ENCODE data around the gene C22orf39.
"Not testable (repeated sequence)": the region's sequence is repeated elsewhere in the genome, so short reads cannot be mapped to it uniquely, and the experiment has no call there.

The C22orf39 gene

DNA sequence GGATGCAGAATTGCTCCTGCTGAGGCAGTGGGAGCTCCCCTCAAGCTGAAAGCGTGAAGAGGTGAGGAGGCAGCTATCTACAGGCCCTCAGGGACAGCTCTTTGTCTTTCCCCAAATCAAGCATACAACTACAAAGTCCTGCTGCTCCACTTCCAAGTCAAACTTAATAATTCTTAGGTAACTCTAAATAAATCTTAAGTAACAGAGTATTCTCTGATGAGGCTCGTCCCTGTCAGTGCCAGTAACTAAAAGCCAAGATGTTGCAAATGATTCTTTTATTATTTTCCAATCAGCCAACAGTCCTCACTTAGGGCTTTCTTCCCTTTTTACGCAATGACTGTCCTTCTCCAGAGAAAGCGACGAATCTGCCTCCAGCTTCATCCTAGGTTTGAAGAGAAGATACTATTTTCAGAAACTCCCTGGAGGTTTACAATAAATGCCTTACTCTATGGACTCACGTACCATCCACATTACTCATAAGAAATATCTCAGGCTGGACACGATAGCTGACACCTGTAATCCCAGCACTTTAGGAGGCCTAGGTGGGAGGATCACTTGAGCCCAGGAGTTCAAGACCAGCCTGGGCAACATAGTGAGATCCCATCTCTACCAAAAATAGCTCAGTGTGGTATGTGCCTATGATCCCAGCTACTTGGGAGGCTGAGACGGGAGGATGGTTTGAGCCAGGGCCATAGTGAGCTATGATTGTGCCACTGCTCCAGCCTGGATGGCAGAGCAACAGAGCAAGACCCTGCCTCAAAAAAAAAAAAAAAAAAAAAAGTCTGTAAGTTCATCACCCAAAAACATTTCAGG lies 3.1 kb upstream of the C22orf39 start:
- no peak for DNase-seq

DNA sequence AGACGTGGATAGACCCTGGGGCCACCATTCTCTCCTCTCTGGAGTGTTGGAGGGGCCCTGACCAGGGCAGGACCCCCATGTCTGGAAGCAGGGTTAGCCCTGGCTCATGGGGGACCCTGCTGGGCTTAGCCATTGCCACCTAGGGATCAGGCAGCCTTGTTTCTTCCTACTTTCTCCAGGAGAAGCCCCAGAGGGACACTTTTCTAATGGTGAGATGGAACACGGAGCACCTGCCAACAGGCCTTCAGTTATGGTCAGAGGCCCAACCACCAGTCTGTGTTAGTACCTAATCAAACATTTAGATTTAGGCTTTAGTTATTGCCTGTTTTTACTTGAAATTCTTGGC lies 1.9 kb upstream of the C22orf39 start:
- DNase-seq = no peak

DNA sequence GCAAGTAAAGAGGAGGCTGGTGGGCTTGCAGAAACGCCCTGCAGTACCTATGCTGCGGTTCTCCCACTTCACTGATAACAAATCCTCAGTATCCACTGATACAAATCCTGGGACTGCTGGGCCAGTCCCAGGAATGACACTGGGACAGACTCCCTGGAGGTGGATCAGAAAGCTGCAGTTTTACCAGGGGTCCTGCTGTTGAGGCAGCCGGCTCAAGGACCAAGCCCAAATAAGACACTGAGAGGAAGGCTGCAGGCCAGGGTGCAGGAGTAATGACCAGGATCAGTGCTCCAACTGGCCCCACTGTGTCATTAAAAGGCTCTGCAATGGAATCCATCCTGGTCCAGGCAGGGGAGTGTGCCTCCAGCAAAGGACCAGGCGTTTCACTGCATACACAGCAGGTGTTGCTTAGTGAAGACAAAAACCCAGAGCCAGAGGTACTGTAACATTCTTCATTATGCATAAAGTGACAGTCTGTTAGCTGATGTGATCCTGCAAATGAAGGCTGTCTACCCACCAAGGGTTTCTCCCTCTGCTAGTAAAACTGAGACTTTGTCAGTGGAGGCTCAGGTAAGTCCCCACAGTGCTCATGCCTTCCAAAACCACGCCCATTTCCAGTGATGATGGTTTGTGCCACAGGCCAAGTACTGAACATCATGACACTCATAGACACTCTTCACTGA lies 1.4 kb upstream of the C22orf39 start:
- no peak for DNase-seq

DNA sequence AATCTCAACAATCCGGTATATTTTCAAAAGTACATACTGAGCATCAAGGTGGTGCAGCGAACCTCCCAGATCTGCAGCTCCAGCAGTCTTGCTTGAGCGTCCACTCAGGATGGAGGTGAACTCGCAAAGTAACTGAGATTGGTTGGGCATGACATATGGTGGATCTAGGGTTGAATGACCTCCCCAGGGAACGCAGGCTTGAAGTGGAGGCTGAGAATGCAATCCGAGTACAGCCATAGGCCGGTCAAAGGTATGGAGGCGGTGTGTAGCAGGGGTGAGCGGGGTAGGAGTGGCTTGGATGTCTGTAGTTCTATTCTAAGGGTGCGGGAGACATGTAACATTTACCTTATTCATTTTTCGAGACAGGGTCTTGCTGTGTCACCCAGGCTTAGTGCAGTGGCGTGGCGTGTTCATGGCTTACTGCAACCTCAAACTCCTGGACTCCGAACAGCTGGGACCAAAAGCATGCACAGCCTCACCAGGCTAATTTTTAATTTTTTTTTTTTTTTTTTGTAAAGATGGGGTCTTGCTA lies 631 bp upstream of the C22orf39 start:
- peak; percentile 65 for DNase-seq

DNA sequence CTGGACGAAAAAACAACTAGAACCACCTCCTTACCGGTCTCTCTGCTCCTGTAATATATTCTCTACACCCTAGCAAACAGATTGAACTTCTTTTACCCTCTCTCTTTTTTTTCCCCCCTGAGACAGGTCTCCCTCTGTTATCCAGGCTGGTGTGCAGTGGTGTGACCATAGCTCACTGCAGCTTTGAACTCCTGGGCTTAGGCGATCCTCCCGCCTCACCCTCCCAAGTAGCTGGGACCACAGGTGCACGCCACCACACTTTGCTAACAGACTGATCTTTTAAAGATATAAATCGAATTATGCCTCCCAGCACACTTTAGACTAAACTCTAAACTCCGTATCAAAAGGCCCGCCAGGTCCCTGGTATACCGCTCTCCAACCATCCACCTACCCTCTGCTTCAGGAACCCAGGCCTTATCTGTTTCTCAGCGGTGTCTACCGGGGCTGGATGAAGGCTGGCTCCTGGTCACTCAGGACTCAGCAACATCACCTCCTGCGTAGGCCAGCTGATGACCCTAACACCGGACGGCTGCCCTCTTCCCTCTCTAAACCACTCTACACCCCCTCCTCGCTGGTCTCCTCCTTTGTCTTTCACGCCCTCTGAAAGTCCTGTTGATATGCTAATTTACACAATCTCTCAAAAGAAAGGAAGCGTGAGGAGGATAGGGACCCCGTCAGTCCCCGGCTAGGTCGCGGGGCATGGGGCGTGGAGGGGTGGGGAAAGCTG lies 745 bp downstream of the C22orf39 start:
- no peak for DNase-seq

DNA sequence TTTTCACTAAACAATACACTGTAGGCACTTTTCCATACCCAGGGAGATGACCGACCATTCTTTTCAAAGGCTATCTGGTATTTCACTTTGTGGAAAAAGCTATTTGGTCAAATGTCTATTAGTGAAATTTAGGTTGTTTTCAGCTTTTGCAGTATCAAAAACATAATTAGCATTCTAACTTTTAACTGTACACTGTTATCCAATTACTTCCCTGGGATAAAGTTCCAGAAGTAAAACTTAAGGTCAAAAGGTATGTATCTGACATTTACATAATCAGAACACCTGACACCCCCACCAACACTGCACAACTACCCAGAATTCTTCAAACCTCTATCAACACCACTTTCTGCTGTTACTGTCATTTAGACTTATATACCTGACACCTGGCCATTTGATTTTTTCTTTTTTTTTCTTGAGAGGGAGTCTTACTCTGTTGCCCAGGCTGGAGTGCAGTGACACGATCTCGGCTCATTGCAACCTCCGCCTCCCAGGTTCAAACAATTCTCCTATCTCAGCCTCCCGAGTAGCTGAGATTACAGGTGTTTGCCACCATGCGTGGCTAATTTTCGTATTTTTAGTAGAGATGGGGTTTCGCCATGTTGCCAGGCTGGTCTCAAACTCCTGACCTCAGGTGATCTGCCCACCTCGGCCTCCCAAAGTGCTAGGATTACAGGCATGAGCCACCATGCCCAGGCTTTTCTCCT lies 2.1 kb downstream of the C22orf39 start:
- DNase-seq = not testable (repeated sequence)

DNA sequence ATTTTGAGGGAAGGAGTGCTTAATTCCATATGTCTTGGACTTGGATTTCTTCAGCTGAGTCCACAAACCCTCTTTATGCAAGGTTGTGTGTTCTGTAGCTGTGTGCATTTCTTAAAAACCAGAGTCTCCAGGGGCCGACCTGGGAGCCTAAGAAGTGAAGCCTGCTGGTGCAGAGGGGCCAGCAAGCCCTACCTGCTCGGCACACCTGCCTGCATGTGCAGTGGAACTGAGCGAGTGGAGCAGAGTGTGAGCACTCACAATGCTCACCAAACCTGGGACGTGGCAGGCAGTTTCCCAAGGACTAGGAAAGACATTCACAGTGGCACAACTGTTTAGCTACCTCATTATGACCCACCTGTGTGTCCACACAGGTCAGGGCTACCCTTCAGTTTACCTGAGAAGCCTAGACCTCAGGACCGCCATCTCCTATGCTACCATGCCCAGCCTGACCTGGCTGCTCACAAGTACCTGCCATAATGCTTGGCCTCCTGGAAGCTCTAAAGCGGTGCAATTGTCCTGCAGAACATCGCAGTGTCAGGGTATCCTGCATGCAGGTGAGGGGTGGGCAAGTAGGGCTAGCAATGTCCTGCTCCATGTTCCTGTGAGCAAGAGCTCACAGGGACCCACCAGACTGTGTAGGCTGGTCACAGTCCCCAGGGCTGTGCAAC lies 3.8 kb downstream of the C22orf39 start:
- DNase-seq = no peak

DNA sequence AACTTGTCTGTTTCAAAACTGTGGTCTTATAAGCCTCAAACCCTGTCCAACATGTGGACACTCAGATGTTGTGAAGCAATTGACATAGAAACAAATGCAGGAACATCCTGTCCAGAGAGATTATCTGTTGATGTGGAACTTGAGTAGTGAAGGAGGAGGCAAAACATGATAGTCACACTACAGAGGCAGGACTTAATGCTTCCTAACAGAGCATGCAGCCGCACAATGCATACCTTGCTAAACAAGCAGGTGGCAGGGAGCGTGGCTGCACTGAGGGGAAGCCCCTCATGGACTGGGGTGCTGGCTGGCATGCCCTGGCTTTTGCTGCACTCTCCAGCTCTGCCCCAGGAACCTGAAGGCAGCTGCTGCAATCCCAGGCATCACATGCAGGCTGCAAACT lies 5.3 kb downstream of the C22orf39 start:
- DNase-seq = no peak

DNA sequence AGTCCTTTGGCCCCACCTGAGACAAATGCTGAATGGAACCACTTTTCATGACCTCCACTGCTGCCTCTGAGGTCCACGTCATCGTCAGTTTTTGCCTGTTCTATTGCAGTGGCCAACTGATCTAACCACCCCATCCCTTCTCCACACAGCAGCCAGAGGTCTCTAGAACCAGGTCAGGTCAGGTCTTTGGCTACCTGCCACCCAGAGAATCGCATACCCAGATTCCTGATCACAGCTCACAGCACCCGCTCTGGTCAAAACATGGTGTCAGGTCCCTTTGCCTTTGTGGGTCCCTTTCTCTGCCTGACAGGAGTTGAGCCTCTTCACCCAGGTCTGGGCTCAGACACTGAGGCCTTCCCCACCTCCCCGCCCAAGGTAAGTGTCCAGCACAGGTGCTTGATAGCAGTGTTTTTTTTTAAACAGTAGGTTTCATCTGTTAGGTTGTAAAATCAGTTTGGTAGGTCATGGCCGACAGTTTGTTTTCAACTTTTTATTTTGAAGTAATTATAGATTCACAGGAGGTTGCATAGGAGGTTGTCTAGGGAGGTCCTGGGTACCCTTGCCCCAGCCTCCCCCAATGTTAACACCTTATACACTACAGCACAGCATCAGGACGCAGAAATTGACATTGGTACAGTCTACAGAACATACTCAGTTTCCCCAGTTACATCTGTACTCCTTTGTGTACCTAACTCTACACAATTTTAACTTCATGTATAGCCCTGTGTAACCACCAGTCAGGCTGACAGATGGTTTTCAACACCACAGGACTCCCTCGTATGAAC lies 6.9 kb downstream of the C22orf39 start:
- DNase-seq = no peak

DNA sequence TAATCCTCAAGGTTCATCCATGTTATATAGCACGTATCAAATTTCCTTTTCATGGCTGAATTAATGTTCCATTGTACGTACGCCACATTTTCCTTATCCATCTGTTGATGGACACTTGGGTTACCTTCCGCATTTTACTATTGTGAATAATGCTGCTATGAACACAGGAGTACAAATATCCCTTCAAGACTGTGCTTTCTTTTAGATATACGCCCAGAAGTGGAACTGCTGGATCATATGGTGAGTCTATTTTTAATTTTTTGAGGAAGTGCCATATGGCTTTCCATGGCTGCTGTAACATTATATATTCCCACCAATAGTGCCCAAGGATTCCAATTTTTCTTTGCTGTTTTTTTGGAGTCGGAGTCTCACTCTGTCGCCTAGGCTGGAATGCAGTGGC lies 9.2 kb downstream of the C22orf39 start:
- no peak for DNase-seq

DNA sequence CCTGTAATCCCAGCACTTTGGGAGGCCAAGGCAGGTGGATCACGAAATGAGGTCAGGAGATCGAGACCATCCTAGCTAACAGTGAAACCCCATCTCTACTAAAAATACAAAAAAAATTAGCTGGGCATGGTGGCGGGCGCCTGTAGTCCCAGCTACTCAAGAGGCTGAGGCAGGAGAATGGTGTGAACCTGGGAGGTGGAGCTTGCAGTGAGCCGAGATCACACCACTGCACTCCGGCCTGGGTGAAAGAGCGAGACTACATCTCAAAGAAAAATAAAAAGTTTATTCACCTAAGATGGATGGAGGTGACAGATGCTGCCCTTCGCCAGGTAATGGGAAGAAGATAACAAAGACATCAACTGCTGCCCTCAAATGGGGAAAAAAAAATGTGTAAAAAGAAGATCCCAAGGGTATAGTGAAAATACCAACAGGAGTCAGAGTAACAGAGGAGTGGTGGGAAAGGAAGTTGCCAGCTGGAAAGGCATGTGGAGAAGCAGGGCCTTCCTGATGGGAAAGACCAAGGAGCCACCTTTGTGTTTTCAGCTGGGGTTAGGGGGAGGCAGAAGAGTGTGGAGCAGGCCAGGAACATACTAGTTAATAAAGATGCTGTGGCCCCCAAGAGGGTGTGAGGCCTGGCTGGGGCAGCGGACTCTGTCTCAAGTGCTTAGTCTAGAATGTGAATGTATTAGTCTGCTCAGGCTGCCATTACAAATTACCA lies 10.9 kb downstream of the C22orf39 start:
- DNase-seq = not testable (repeated sequence)

DNA sequence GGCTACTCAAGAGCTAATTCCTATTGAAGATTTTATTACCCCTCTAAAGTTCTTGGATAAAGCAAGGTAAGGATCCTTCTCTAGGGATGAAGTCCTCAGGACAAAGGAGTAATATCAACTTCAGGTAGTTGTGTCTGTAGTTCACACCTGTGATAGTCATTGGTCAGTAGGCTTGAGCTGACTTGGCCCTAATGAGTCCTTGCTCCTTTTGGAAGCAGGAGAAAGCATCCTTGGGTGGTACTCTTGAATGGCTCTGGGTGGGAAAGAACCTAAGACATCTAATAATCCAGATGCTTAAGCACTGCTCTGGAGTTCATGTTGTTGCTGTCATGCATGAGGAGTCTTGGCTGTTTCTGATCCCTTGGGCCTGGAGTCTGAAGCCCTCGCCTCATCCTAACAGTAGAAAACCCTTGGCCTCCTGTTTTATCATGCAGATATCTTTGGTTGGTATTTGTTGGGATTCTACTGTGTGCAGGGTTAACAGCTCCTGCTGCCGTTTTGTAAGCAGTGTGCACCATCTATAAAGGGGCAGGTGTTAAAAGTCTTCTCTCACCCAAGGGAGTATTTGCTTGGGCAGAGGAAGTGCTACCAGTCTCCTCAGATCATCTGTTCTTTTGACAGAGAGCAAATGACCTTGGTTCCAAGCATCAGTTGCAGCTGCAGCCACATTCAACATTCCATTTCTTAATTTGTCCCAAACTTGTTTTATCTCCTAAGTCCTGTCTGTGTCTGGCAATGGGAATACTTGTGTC lies 12.5 kb downstream of the C22orf39 start:
- no peak for DNase-seq

DNA sequence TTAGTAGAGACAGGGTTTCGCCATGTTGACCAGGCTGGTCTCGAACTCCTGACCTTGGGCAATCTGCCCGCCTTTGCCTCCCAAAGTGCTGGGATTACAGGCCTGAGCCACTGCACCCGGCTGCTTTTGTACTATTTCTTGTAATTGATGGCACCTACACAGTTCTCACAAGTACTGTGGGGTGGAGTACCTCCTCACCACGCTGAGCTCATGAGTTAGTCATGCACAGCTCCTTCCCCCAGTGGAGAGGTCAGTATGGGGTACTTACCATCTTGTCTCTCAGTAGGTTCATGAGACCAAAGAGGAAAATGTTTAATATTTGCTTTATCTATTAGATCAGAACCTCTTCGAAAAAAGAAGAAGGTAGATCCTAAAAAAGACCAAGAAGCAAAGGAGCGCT lies 13.1 kb downstream of the C22orf39 start:
- DNase-seq = no peak

DNA sequence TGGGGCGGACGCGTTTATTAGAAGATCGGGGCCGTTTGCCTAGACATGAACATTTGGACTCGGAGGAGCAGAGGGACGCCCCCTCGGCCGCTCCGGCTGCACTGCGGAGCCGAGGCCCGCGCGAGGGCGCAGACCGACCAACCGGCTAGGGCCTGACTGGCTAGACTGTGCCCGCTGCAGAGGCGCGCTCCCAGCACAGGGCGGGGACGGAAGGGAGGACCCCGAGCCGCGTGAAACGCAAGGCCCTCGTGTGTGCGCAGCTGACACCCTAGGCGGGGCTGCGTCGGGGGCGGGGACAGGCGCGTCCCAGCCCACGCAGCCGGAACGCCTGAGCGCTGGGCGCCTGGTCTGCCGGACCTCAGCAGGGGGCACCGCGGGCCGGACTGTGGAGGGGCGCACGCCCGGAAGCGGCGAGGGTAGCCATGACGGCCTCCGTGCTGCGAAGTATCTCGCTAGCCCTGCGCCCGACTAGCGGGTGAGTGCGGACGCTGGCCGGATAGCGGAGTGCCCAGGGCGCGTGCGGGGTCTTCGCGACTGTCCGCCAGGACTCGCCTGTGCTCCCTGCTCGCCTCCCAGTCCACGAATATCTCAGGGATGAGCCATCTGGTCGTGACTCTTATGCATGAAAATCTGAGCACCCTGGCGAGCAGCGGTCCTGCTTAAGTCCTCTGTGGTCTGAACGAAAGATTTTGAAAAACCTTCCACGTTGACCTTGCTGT lies 15.2 kb downstream of the C22orf39 start, which contains the start of gene MRPL40:
TSS of gene MRPL40 (plus strand) at position 413 of the 719 bp plus-strand sequence. CDS start at position 423, 10 bp downstream.
- DNase-seq = no peak

DNA sequence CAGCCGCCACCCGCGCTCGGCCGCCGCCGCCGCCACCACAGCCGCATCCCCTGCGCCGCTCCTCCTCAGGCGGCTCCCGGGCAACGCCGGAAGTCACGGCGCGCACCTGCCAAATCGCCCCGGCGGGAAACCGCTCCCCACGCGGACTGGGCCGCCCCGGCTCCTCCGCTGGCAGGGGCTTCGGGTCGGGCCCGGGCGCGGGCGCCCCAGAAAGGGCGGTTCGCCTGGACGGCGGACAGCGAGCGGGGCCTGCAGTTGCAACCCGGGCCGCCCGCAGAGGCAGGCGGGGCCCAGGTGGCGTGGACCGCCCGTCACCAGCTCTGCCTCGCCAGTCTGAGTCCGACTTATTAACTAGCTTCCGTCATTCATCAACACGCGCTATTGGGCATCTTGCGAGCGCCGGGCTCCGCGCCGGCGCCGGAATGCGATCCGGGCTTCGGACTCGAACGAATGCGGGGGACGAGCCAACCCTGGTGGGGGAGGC lies 15.8 kb downstream of the C22orf39 start, which contains the start of gene HIRA:
TSS of gene HIRA (minus strand) at position 85 of the 484 bp plus-strand sequence. CDS start 257 bp downstream, outside the sequence.
- no peak for DNase-seq

DNA sequence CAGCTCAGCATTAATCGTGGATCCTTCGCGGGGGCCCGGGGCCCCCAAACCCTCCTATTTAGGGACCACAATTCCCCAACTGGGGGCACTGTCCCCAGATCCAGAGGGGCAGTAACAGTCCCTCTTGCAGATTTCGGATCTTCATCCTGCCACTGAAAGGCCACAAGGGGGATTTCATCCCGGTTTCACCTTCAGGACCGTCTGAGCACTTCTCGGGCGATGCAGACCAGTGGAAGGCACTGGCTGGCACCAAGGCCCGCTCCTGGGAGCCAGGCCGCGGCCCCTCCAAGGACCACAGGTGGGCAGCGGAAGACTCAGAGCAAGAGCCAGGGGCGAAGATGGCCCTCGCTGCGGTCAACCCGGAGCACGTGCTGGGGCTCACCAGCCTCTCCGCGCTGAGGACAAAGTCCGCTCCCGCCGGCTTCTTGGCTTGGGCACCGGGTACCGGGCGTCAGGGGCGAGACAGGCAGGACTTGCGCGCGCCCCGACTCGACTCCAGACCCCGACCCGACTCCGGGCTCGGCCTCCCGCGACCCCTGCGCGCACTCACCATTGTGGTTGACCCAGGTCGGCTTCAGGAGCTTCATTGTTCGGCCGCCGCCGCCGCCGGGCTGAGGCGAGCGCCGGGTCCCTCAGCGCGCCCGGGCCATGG lies 16.5 kb downstream of the C22orf39 start:
- no peak for DNase-seq

DNA sequence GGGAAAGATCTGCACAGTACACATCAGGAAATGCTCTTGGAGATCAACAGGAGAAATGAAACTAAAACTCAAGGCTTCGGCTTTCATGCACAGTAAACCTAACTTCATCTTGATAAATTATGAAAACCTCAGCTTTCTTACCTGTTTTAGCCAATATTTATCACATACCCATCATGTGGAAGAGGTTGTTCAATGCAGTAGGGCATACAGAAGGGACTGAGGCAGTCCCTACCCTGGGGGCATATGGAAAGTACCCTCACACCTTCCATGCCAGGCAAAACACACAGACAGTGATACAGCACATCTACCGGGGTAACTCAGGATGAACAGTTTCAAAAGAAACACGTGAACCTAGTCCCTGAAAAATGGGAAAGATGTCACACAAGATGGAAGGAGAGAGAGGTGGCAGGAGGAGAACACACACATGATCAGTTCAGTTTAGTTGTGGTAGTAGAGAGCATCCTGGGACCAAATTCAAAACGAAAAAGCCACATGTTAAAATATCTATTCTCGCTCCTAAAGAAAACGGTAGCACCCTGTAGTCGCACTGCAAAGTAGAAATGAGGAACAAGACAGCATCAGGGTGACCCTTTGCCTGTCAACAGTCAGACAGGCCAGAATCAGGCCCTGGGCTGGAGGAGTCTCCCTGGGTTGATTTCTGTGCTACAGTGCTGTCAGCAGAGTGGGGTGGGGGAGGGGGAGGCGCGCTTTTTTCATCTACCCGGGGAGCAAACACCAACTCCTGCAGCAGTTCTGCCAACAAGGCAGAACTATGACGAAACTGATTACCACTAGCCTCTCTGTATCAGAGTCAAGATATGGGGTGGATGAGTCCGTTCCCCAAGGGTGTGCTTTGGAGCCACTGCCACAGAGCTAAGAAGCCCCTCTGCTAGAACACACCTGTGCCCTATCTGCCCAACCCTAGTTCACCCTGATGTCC lies 17.3 kb downstream of the C22orf39 start:
- no peak for DNase-seq
